ENCODE results near the gene ATXN1. TPM values are rescaled to one million over a fixed set of nuclear protein-coding genes. Genes with fewer than 3 reads are reported as not detected.

ATXN1 gene
- total RNA-seq, 1 donor from 2014 or later: 71.2 TPM

GRCh38 chr6:16521528-16521927, 239.7 kb downstream of the ATXN1 start:
- Histone ChIP-seq H3K4me1 (peaks cover 4% of the 10 kb centered on the region), H3K4me3 (no peak overlapping the region), H3K27ac (no peak overlapping the region), H3K27me3 (no peaks in the 10 kb centered on the region), H3K9me3 (no peaks in the 10 kb centered on the region), H3K36me3 (peaks cover 24% of the 10 kb centered on the region)
- intact Hi-C loops (cut with DNase I): no loop called here
- DNase-seq (no peak), ATAC-seq (no peak)
- no peak for TF ChIP-seq CTCF (IDR thresholded peaks at IDR 0.05)

GRCh38 chr6:16519265-16520242, 241.7 kb downstream of the ATXN1 start:
- intact Hi-C loops (cut with DNase I): no loop called here
- Histone ChIP-seq H3K4me1 (peaks cover 4% of the 10 kb centered on the region), H3K27ac (no peak overlapping the region), H3K9me3 (no peaks in the 10 kb centered on the region), H3K4me3 (no peak overlapping the region), H3K27me3 (no peaks in the 10 kb centered on the region), H3K36me3 (peaks cover 27% of the 10 kb centered on the region)
- no peak for TF ChIP-seq CTCF (IDR thresholded peaks at IDR 0.05)
- no peak for DNase-seq
- no peak for ATAC-seq

GRCh38 chr6:16518265-16518664, 243.0 kb downstream of the ATXN1 start:
- H3K36me3 ChIP-seq: peaks cover 27% of the 10 kb centered on the region
- DNase-seq (no peak), ATAC-seq (no peak)
- no peak overlapping the region for H3K4me3 ChIP-seq
- H3K9me3 ChIP-seq: no peaks in the 10 kb centered on the region
- no peak overlapping the region for H3K27ac ChIP-seq
- intact Hi-C loops (cut with DNase I): no loop called here
- H3K4me1 ChIP-seq: peaks cover 15% of the 10 kb centered on the region
- TF ChIP-seq CTCF (IDR thresholded peaks at IDR 0.05): no peak
- no peaks in the 10 kb centered on the region for H3K27me3 ChIP-seq

- peaks cover 3% of the 10 kb centered on the region for H3K36me3 ChIP-seq
- no peak overlapping the region for H3K4me3 ChIP-seq
- no peaks in the 10 kb centered on the region for H3K9me3 ChIP-seq
- intact Hi-C loops (cut with DNase I): no loop called here
- no peaks in the 10 kb centered on the region for H3K27me3 ChIP-seq
- ATAC-seq (peak; percentile 28), DNase-seq (no peak)
- H3K27ac ChIP-seq: no peak overlapping the region
- peak; percentile 40 for TF ChIP-seq CTCF (IDR thresholded peaks at IDR 0.05)
- peaks cover 39% of the 10 kb centered on the region for H3K4me1 ChIP-seq
Measured at GRCh38 chr6:16514249-16514648, 247.0 kb downstream of the ATXN1 start.

GRCh38 chr6:16512544-16513290, 248.5 kb downstream of the ATXN1 start:
- peaks cover 36% of the 10 kb centered on the region for H3K4me1 ChIP-seq
- H3K27me3 ChIP-seq: no peaks in the 10 kb centered on the region
- H3K36me3 ChIP-seq: peaks cover 3% of the 10 kb centered on the region
- no peak for TF ChIP-seq CTCF (IDR thresholded peaks at IDR 0.05)
- no peak for DNase-seq
- no peaks in the 10 kb centered on the region for H3K9me3 ChIP-seq
- H3K4me3 ChIP-seq: no peak overlapping the region
- intact Hi-C loops (cut with DNase I): no loop called here
- no peak for ATAC-seq
- H3K27ac ChIP-seq: no peak overlapping the region

Data from upper lobe of right lung (tissue), 1 donor.